ENCODE results near the gene CCDC74B. TPM values are rescaled to one million over a fixed set of nuclear protein-coding genes. Genes with fewer than 3 reads are reported as not detected.
"Not testable (repeated sequence)": the region's sequence is repeated elsewhere in the genome, so short reads cannot be mapped to it uniquely, and the experiment has no call there.

The CCDC74B gene
- total RNA-seq, 1 donor from 2014 or later = 1.0 TPM

- no peak overlapping the region for H3K27ac Mint-ChIP-seq (ENCODE audit: unreplicated experiment)
- no peak overlapping the region for H3K4me3 Mint-ChIP-seq (ENCODE audit: unreplicated experiment)
- H3K4me1 Mint-ChIP-seq (ENCODE audit: low read depth) = no peaks in the 10 kb centered on the region
- H3K27me3 Mint-ChIP-seq (ENCODE audit: low read depth) = no peaks in the 10 kb centered on the region
- DNase-seq (ENCODE audit: low spot score) = no peak
- H3K9me3 Mint-ChIP-seq (ENCODE audit: low read depth) = no peaks in the 10 kb centered on the region
- H3K36me3 Mint-ChIP-seq (ENCODE audit: low read depth) = peaks cover 29% of the 10 kb centered on the region
- no peak for TF ChIP-seq CTCF (IDR thresholded peaks at IDR 0.05)
Measured at GRCh38 chr2:130165293-130166016, 20.5 kb upstream of the CCDC74B start.

- no peak overlapping the region for H3K27ac Mint-ChIP-seq (ENCODE audit: unreplicated experiment)
- H3K9me3 Mint-ChIP-seq (ENCODE audit: low read depth) = no peaks in the 10 kb centered on the region
- H3K4me3 Mint-ChIP-seq (ENCODE audit: unreplicated experiment) = no peak overlapping the region
- DNase-seq (ENCODE audit: low spot score) = no peak
- H3K27me3 Mint-ChIP-seq (ENCODE audit: low read depth) = no peaks in the 10 kb centered on the region
- TF ChIP-seq CTCF (IDR thresholded peaks at IDR 0.05) = no peak
- no peaks in the 10 kb centered on the region for H3K4me1 Mint-ChIP-seq (ENCODE audit: low read depth)
- H3K36me3 Mint-ChIP-seq (ENCODE audit: low read depth) = peaks cover 23% of the 10 kb centered on the region
Measured at GRCh38 chr2:130162968-130163367, 18.1 kb upstream of the CCDC74B start.

GRCh38 chr2:130162486-130162885 is 17.6 kb upstream of the CCDC74B start:
- H3K4me3 Mint-ChIP-seq (ENCODE audit: unreplicated experiment); H3K27ac Mint-ChIP-seq (ENCODE audit: unreplicated experiment); DNase-seq (ENCODE audit: low spot score); H3K4me1 Mint-ChIP-seq (ENCODE audit: low read depth); H3K27me3 Mint-ChIP-seq (ENCODE audit: low read depth); H3K9me3 Mint-ChIP-seq (ENCODE audit: low read depth): not testable (repeated sequence)
- H3K36me3 Mint-ChIP-seq (ENCODE audit: low read depth) = peaks cover 19% of the 10 kb centered on the region

- DNase-seq (ENCODE audit: low spot score); H3K4me1 Mint-ChIP-seq (ENCODE audit: low read depth); H3K9me3 Mint-ChIP-seq (ENCODE audit: low read depth); H3K4me3 Mint-ChIP-seq (ENCODE audit: unreplicated experiment); H3K27ac Mint-ChIP-seq (ENCODE audit: unreplicated experiment); H3K27me3 Mint-ChIP-seq (ENCODE audit: low read depth): not testable (repeated sequence)
- H3K36me3 Mint-ChIP-seq (ENCODE audit: low read depth) = peaks cover 13% of the 10 kb centered on the region
Measured at GRCh38 chr2:130160838-130161705, 16.2 kb upstream of the CCDC74B start.

- Mint-ChIP-seq H3K4me3 (ENCODE audit: unreplicated experiment) (no peak overlapping the region), H3K36me3 (ENCODE audit: low read depth) (peaks cover 7% of the 10 kb centered on the region), H3K4me1 (ENCODE audit: low read depth) (no peaks in the 10 kb centered on the region), H3K9me3 (ENCODE audit: low read depth) (no peaks in the 10 kb centered on the region), H3K27me3 (ENCODE audit: low read depth) (no peaks in the 10 kb centered on the region), H3K27ac (ENCODE audit: unreplicated experiment) (no peak overlapping the region)
- no peak for TF ChIP-seq CTCF (IDR thresholded peaks at IDR 0.05)
- DNase-seq (ENCODE audit: low spot score) = no peak
Measured at GRCh38 chr2:130160131-130160530, 15.2 kb upstream of the CCDC74B start.

GRCh38 chr2:130159376-130159775 is 14.5 kb upstream of the CCDC74B start:
- not testable (repeated sequence) for H3K36me3 Mint-ChIP-seq (ENCODE audit: low read depth); H3K27ac Mint-ChIP-seq (ENCODE audit: unreplicated experiment); DNase-seq (ENCODE audit: low spot score); H3K4me3 Mint-ChIP-seq (ENCODE audit: unreplicated experiment); H3K27me3 Mint-ChIP-seq (ENCODE audit: low read depth); H3K9me3 Mint-ChIP-seq (ENCODE audit: low read depth); H3K4me1 Mint-ChIP-seq (ENCODE audit: low read depth)
